ENCODE measurements around the gene SIX2.

Gene SIX2

GRCh38 chr2:45009303-45009927, at the start of gene SIX2:
SIX2 (minus strand) TSS chr2:45009452; CDS start chr2:45009110, 342 bp downstream.
- DNase-seq (ENCODE audit: low read depth in 2 of 2) = peak; percentile 98 to 99
- TF ChIP-seq, protein P1, sequence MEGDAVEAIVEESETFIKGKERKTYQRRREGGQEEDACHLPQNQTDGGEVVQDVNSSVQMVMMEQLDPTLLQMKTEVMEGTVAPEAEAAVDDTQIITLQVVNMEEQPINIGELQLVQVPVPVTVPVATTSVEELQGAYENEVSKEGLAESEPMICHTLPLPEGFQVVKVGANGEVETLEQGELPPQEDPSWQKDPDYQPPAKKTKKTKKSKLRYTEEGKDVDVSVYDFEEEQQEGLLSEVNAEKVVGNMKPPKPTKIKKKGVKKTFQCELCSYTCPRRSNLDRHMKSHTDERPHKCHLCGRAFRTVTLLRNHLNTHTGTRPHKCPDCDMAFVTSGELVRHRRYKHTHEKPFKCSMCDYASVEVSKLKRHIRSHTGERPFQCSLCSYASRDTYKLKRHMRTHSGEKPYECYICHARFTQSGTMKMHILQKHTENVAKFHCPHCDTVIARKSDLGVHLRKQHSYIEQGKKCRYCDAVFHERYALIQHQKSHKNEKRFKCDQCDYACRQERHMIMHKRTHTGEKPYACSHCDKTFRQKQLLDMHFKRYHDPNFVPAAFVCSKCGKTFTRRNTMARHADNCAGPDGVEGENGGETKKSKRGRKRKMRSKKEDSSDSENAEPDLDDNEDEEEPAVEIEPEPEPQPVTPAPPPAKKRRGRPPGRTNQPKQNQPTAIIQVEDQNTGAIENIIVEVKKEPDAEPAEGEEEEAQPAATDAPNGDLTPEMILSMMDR (IDR thresholded peaks at IDR 0.05; ENCODE audit: low read depth, low read length) = no peak

GRCh38 chr2:45055162-45055605, 45.9 kb upstream of the SIX2 start:
- TF ChIP-seq, protein P1 (IDR thresholded peaks at IDR 0.05; ENCODE audit: low read depth, low read length) = no peak
- H3K4me3 ChIP-seq (replicated peaks in 1 of 2; ENCODE audit: low read depth in 2 of 2, low read length in 2 of 2) = no peak overlapping the region
- no peak for DNase-seq (ENCODE audit: low read depth in 2 of 2)

More at GRCh38 chr2:45009303-45009927, at the start of gene SIX2:
- peak within 1 kb of the TSS; percentile 64 for H3K4me3 ChIP-seq (replicated peaks in 1 of 2; ENCODE audit: low read depth in 2 of 2, low read length in 2 of 2)

GRCh38 chr2:45053966-45054365, 44.7 kb upstream of the SIX2 start:
- DNase-seq (ENCODE audit: low read depth in 2 of 2) = no peak
- TF ChIP-seq, protein P1 (IDR thresholded peaks at IDR 0.05; ENCODE audit: low read depth, low read length) = no peak
- no peak overlapping the region for H3K4me3 ChIP-seq (replicated peaks in 1 of 2; ENCODE audit: low read depth in 2 of 2, low read length in 2 of 2)

DNA sequence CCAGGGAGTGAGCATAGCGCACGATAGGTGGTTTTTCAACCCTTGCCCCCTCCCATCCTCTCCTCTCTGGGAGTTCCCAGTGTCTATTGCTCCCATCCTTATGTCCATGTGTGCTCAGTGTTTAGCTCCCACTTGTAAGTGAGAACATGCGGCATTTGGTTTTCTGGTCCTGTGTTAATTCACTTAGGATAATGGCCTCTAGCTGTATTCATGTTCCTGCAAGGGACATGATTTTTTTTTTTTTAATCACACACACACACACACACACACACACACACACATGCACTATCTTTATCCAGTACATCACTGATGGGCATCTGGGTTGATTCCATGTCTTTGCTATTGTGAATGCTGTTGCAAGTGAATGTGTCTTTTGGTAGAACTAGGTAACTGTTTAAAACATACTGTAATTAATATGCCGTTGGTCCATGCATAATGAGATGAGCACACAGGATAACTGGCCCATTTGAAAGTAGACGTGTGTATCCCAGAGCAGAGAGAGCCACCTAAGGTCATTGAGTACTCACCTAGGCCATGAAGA, 43.2 kb upstream of the SIX2 start:
- H3K4me3 ChIP-seq (replicated peaks in 1 of 2; ENCODE audit: low read depth in 2 of 2, low read length in 2 of 2) = no peak overlapping the region
- no peak for DNase-seq (ENCODE audit: low read depth in 2 of 2)
- TF ChIP-seq, protein P1 (IDR thresholded peaks at IDR 0.05; ENCODE audit: low read depth, low read length) = no peak

DNA sequence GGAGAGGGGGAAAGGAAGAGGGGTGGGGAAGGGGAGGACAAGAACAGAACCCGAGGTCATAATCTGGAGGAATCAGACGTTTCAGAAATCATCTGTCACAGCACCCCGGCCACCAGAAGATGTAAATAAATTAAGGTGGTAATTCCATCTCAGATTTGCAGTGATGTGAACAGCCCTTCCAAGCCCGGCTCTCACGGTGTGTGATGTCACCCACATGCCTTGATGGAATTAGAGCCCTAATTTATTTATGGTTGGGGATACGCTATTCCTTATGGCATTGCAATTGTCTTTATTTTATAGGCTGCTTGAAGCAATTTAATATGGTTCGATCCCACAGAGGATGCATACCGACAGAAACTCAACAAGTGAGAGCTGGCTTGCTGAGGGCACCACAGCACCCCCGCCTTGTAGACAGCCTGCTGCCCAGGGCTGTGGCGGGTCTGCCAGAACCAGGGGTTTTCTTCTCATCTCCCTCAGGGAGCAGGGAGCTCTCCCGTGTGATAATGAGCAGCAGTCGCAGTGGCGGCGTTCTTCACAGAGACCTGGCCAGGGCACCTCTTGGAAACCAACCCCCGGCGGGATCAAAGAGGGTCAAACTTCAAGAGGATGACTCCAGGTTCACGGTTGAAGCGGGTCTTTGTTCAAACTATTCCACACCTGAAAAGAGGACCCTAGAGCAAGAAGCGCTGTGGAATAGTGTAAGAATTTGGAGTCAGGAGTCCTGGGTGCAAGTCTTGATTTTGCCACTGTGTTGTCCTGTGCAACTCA, 40.5 kb upstream of the SIX2 start:
- DNase-seq (ENCODE audit: low read depth in 2 of 2) = no peak
- TF ChIP-seq, protein P1 (IDR thresholded peaks at IDR 0.05; ENCODE audit: low read depth, low read length) = no peak

DNA sequence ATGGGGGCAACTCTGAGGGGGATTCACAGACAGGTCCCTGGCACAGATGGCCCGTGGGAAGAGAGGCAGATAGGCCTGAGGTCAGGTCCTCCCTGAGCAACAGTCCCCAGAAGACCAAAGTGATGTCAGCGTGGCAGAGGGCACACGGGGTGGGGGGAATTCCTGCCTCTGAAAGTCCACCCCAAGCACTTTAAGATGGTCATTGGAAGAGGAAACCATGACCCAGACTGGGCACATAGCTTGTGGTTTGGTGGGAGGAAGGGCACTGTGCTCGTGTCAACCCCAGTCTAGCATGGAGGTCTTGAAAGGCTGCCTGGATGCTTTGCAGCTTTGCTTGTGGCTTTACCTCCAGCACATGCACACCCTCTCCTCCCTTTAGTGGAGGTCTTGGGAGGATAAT, 38.0 kb upstream of the SIX2 start:
- TF ChIP-seq, protein P1 (IDR thresholded peaks at IDR 0.05; ENCODE audit: low read depth, low read length) = no peak
- DNase-seq (ENCODE audit: low read depth in 2 of 2) = no peak

More for the DNA sequence above, 40.5 kb upstream of the SIX2 start:
- H3K4me3 ChIP-seq (replicated peaks in 1 of 2; ENCODE audit: low read depth in 2 of 2, low read length in 2 of 2) = no peak overlapping the region

More for the DNA sequence above, 38.0 kb upstream of the SIX2 start:
- H3K4me3 ChIP-seq (replicated peaks in 1 of 2; ENCODE audit: low read depth in 2 of 2, low read length in 2 of 2) = no peak overlapping the region

All from cardiac fibroblast (primary cell).